MM.1S (cell line): ENCODE data around the gene LIF.

Source experiments
- DNase-seq: peaks from one replicate; pipeline ENCODE4 v3.0.0-alpha.2; 2015
- H2AFZ ChIP-seq: fragments of 300-600 bp; sonication (generic); 2 replicates; pipeline ENCODE4 v1.6.0; 2016; ENCODE audit warnings: antibody characterized with exemption, low read length
- H3F3A ChIP-seq: fragments of 300-600 bp; sonication (generic); 2 replicates; pipeline ENCODE4 v1.6.1; 2016; ENCODE audit warnings: mild to moderate bottlenecking, antibody characterized with exemption, low read length, moderate library complexity, mixed read lengths; ENCODE audit not compliant: insufficient read depth
- H3K27ac ChIP-seq: fragments of 300-600 bp; sonication (generic); 2 replicates; pipeline ENCODE4 v1.5.1; 2016; ENCODE audit warnings: mild to moderate bottlenecking, low read length
- H3K27me3 ChIP-seq: fragments of 300-600 bp; sonication (generic); replicated peaks from 2 replicates; pipeline ENCODE4 v1.6.0; 2016; ENCODE audit warnings: low read length; ENCODE audit not compliant: insufficient read depth
- H3K36me3 ChIP-seq: fragments of 300-600 bp; sonication (generic); replicated peaks from 2 replicates; pipeline ENCODE4 v1.6.1; 2016; ENCODE audit warnings: mild to moderate bottlenecking, low read length, mixed read lengths; ENCODE audit not compliant: insufficient read depth
- H3K4me1 ChIP-seq: fragments of 300-600 bp; sonication (generic); 2 replicates; pipeline ENCODE4 v1.6.1; 2016; ENCODE audit warnings: low read length, mixed read lengths
- H3K4me2 ChIP-seq: fragments of 300-600 bp; sonication (generic); 2 replicates; pipeline ENCODE4 v1.6.0; 2016; ENCODE audit warnings: low read depth, low read length
- H3K4me3 ChIP-seq: fragments of 300-600 bp; sonication (generic); 2 replicates; pipeline ENCODE4 v1.5.1; 2016; ENCODE audit warnings: low read length, mixed read lengths
- H3K79me2 ChIP-seq: fragments of 300-600 bp; sonication (generic); 2 replicates; pipeline ENCODE4 v1.6.1; 2016; ENCODE audit warnings: mixed run types, low read length, mixed read lengths
- H3K9ac ChIP-seq: fragments of 300-600 bp; sonication (generic); 2 replicates; pipeline ENCODE4 v1.6.1; 2016; ENCODE audit warnings: low read length, mixed read lengths
- H3K9me2 ChIP-seq: fragments of 300-600 bp; sonication (generic); replicated peaks from 2 replicates; pipeline ENCODE4 v1.6.1; 2016; ENCODE audit warnings: mild to moderate bottlenecking, low read length, mixed read lengths; ENCODE audit not compliant: insufficient read depth
- H3K9me3 ChIP-seq: fragments of 300-600 bp; sonication (generic); replicated peaks from 2 replicates; pipeline ENCODE4 v1.6.1; 2016; ENCODE audit warnings: mild to moderate bottlenecking, low read length, mixed read lengths; ENCODE audit not compliant: insufficient read depth
- H4K20me1 ChIP-seq: fragments of 300-600 bp; sonication (generic); 2 replicates; pipeline ENCODE4 v1.6.1; 2016; ENCODE audit warnings: mild to moderate bottlenecking, low read length, moderate library complexity, mixed read lengths; ENCODE audit not compliant: insufficient read depth
- CTCF ChIP-seq: fragments of 300-600 bp; sonication (generic); IDR thresholded peaks from 2 replicates; pipeline ENCODE4 v1.5.1; 2016; ENCODE audit warnings: antibody characterized with exemption, low read length, mixed read lengths
- EZH2 ChIP-seq: fragments of 300-600 bp; sonication (generic); optimal IDR thresholded peaks from 2 replicates; pipeline ENCODE3; 2017; ENCODE audit warnings: low read depth, mild to moderate bottlenecking, antibody characterized with exemption, low read length, mixed read lengths
- EZH2phosphoT487 ChIP-seq: fragments of 300-600 bp; sonication (generic); IDR thresholded peaks from 2 replicates; pipeline ENCODE4 v1.6.1; 2018; ENCODE audit warnings: antibody characterized with exemption, low read length

The LIF gene

GRCh38 chr22:30262917-30263741 is 16.6 kb upstream of the LIF start:
- peaks cover 5% of the 10 kb centered on the region for H3K4me1 ChIP-seq
- no peak overlapping the region for H3K27ac ChIP-seq
- peak overlapping the region; percentile 98 for H3K4me2 ChIP-seq
- peak overlapping the region; percentile 63 for H3K4me3 ChIP-seq
- H3K79me2 ChIP-seq, result no peaks in the 10 kb centered on the region
- no peaks in the 10 kb centered on the region for H3K9me3 ChIP-seq
- no peaks in the 10 kb centered on the region for H3K36me3 ChIP-seq
- H2AFZ ChIP-seq, result peak overlapping the region; percentile 99
- DNase-seq, result peak; percentile 64
- peak overlapping the region; percentile 44; the same call in 1 of the 2 replicates for H3K9ac ChIP-seq
- H4K20me1 ChIP-seq, result no peaks in the 10 kb centered on the region
- H3F3A ChIP-seq, result no peaks in the 10 kb centered on the region
- H3K27me3 ChIP-seq, result peaks cover 73% of the 10 kb centered on the region
- H3K9me2 ChIP-seq, result no peaks in the 10 kb centered on the region
- TF ChIP-seq EZH2phosphoT487 (no peak), CTCF (peak; percentile 91), EZH2 (no peak)

- no peak for DNase-seq
- Histone ChIP-seq H3K27me3 (peaks cover 78% of the 10 kb centered on the region), H2AFZ (no peak overlapping the region), H4K20me1 (no peaks in the 10 kb centered on the region), H3K9ac (no peak overlapping the region), H3K27ac (no peak overlapping the region), H3K4me2 (no peak overlapping the region), H3K36me3 (no peaks in the 10 kb centered on the region), H3K9me2 (no peaks in the 10 kb centered on the region), H3K79me2 (no peaks in the 10 kb centered on the region), H3K4me1 (peaks cover 5% of the 10 kb centered on the region), H3K4me3 (no peak overlapping the region), H3K9me3 (no peaks in the 10 kb centered on the region), H3F3A (no peaks in the 10 kb centered on the region)
- TF ChIP-seq EZH2 (no peak), CTCF (no peak), EZH2phosphoT487 (no peak)
These were observed 15.6 kb upstream of the LIF start for GRCh38 chr22:30262112-30262511.

GRCh38 chr22:30261134-30261533 is 14.6 kb upstream of the LIF start:
- no peaks in the 10 kb centered on the region for H3F3A ChIP-seq
- H3K79me2 ChIP-seq, result no peaks in the 10 kb centered on the region
- H3K27ac ChIP-seq, result no peak overlapping the region
- DNase-seq, result no peak
- H3K4me2 ChIP-seq, result no peak overlapping the region
- no peaks in the 10 kb centered on the region for H3K9me2 ChIP-seq
- peaks cover 80% of the 10 kb centered on the region for H3K27me3 ChIP-seq
- H3K9ac ChIP-seq, result no peak overlapping the region
- no peak overlapping the region for H3K4me3 ChIP-seq
- H3K4me1 ChIP-seq, result peaks cover 5% of the 10 kb centered on the region
- no peak overlapping the region for H2AFZ ChIP-seq
- H3K36me3 ChIP-seq, result no peaks in the 10 kb centered on the region
- H4K20me1 ChIP-seq, result no peaks in the 10 kb centered on the region
- no peak for TF ChIP-seq CTCF
- TF ChIP-seq EZH2phosphoT487, result no peak
- no peak for TF ChIP-seq EZH2
- no peaks in the 10 kb centered on the region for H3K9me3 ChIP-seq
